HEK293 (cell line): ENCODE data around the gene GEN1.
A peak's percentile ranks its signal among the peaks of the same experiment; 100 is the strongest.

Source experiments
- CTCF ChIA-PET: fragments of 350-600 bp; formaldehyde crosslinking; extraction: SDS; loops from one replicate; lab custom pipeline; 2021; ENCODE audit warnings: antibody characterized with exemption; lab: Yijun Ruan, JAX
- POLR2A ChIA-PET: fragments of 300-600 bp; formaldehyde crosslinking; extraction: SDS; loops from one replicate; lab custom pipeline; 2020; ENCODE audit warnings: antibody characterized with exemption, inconsistent platforms; lab: Yijun Ruan, JAX
- H3K27ac ChIP-seq: fragments of 200-500 bp; sonication (Bioruptor generic); 2 replicates; pipeline ENCODE4 v1.5.1; 2014; ENCODE audit warnings: low read depth, low read length, control low read depth, inconsistent platforms; ENCODE audit errors: extremely low read depth
- H3K36me3 ChIP-seq, 2 experiments: fragments of 200-500 bp in 1 of 2; sonication (Bioruptor generic) in 1 of 2; 1 replicate in 1 of 2; 2 replicates in 1 of 2; pipeline ENCODE4 v1.5.1; 2014 to 2017; ENCODE audit warnings: inconsistent platforms in 2 of 2, low read length in 2 of 2; ENCODE audit not compliant: control insufficient read depth in 2 of 2, insufficient read depth in 1 of 2
- H3K4me1 ChIP-seq: fragments of 200-500 bp; sonication (Bioruptor generic); 2 replicates; pipeline ENCODE4 v1.5.1; 2014; ENCODE audit warnings: mild to moderate bottlenecking, low read length, inconsistent platforms; ENCODE audit not compliant: control insufficient read depth, insufficient read depth
- H3K4me3 ChIP-seq: 2 replicates; pipeline ENCODE4 v1.5.1; 2011; ENCODE audit warnings: low read depth, mild to moderate bottlenecking, control low read depth, low read length, moderate library complexity
- H3K9me3 ChIP-seq: fragments of 200-500 bp; sonication (Bioruptor generic); 2 replicates; pipeline ENCODE4 v1.5.1; 2014; ENCODE audit warnings: low read depth, low read length, inconsistent platforms; ENCODE audit not compliant: control insufficient read depth, insufficient read depth
- GLIS1 ChIP-seq: fragments of 450-650 bp; formaldehyde crosslinking; IDR thresholded peaks from 2 replicates; pipeline ENCODE4 v1.5.1; 2016; ENCODE audit warnings: missing biosample characterization, missing genetic modification characterization
- GLIS2 ChIP-seq: fragments of 450-650 bp; formaldehyde crosslinking; IDR thresholded peaks from 2 replicates; pipeline ENCODE4 v1.5.1; 2016; ENCODE audit warnings: missing biosample characterization, missing genetic modification characterization
- KLF1 ChIP-seq: fragments of 450-650 bp; formaldehyde crosslinking; IDR thresholded peaks from 2 replicates; pipeline ENCODE4 v1.5.1; 2016; ENCODE audit warnings: missing biosample characterization, missing genetic modification characterization
- KLF7 ChIP-seq: fragments of 450-650 bp; formaldehyde crosslinking; IDR thresholded peaks from 2 replicates; pipeline ENCODE4 v1.5.1; 2016; ENCODE audit warnings: missing biosample characterization, missing genetic modification characterization, borderline replicate concordance
- KLF9 ChIP-seq: fragments of 450-650 bp; formaldehyde crosslinking; IDR thresholded peaks from 2 replicates; pipeline ENCODE4 v1.5.1; 2016; ENCODE audit warnings: missing biosample characterization, missing genetic modification characterization, low read depth
- ZBTB20 ChIP-seq: fragments of 450-650 bp; formaldehyde crosslinking; IDR thresholded peaks from 2 replicates; pipeline ENCODE4 v1.5.1; 2016; ENCODE audit warnings: missing biosample characterization, missing genetic modification characterization
- ZFP37 ChIP-seq: fragments of 450-650 bp; formaldehyde crosslinking; IDR thresholded peaks from 2 replicates; pipeline ENCODE4 v1.5.1; 2016; ENCODE audit warnings: missing biosample characterization, missing genetic modification characterization
- ZIC2 ChIP-seq: fragments of 450-650 bp; formaldehyde crosslinking; IDR thresholded peaks from 2 replicates; pipeline ENCODE4 v1.5.1; 2016; ENCODE audit warnings: missing biosample characterization, missing genetic modification characterization
- ZNF10 ChIP-seq: fragments of 450-650 bp; formaldehyde crosslinking; IDR thresholded peaks from 2 replicates; pipeline ENCODE4 v1.5.1; 2017; ENCODE audit warnings: missing biosample characterization, missing genetic modification characterization
- ZNF266 ChIP-seq: fragments of 450-650 bp; formaldehyde crosslinking; IDR thresholded peaks from 2 replicates; pipeline ENCODE4 v1.5.1; 2016; ENCODE audit warnings: missing biosample characterization, missing genetic modification characterization, low read depth
- ZNF423 ChIP-seq: fragments of 450-650 bp; formaldehyde crosslinking; IDR thresholded peaks from 2 replicates; pipeline ENCODE4 v1.5.1; 2016; ENCODE audit warnings: missing biosample characterization, missing genetic modification characterization
- ZNF501 ChIP-seq: fragments of 450-650 bp; formaldehyde crosslinking; IDR thresholded peaks from 2 replicates; pipeline ENCODE4 v1.5.1; 2016; ENCODE audit warnings: missing biosample characterization, missing genetic modification characterization
- ZNF510 ChIP-seq: fragments of 450-650 bp; formaldehyde crosslinking; IDR thresholded peaks from 2 replicates; pipeline ENCODE4 v1.5.1; 2018; ENCODE audit warnings: mild to moderate bottlenecking, missing genetic modification characterization, missing biosample characterization; ENCODE audit not compliant: insufficient replicate concordance
- ZNF544 ChIP-seq: fragments of 450-650 bp; formaldehyde crosslinking; IDR thresholded peaks from 2 replicates; pipeline ENCODE4 v1.5.0; 2017; ENCODE audit warnings: missing biosample characterization, missing genetic modification characterization
- ZNF558 ChIP-seq: fragments of 450-650 bp; formaldehyde crosslinking; IDR thresholded peaks from 2 replicates; pipeline ENCODE4 v1.5.1; 2016; ENCODE audit warnings: missing biosample characterization, missing genetic modification characterization
- ZNF626 ChIP-seq: fragments of 450-650 bp; sonication (Bioruptor Pico); formaldehyde crosslinking; IDR thresholded peaks from 2 replicates; pipeline ENCODE4 v1.5.1; 2018; ENCODE audit warnings: missing biosample characterization, missing genetic modification characterization, inconsistent platforms
- ZNF654 ChIP-seq: fragments of 450-650 bp; formaldehyde crosslinking; IDR thresholded peaks from 2 replicates; pipeline ENCODE4 v1.5.1; 2016; ENCODE audit warnings: low read depth, missing biosample characterization, missing genetic modification characterization
- ZNF785 ChIP-seq: fragments of 450-650 bp; formaldehyde crosslinking; IDR thresholded peaks from 2 replicates; pipeline ENCODE4 v1.5.1; 2016; ENCODE audit warnings: missing biosample characterization, missing genetic modification characterization
- ZSCAN16 ChIP-seq: fragments of 450-650 bp; formaldehyde crosslinking; IDR thresholded peaks from 2 replicates; pipeline ENCODE4 v1.5.1; 2016; ENCODE audit warnings: missing biosample characterization, missing genetic modification characterization
- ZXDB ChIP-seq: fragments of 450-650 bp; formaldehyde crosslinking; IDR thresholded peaks from 2 replicates; pipeline ENCODE4 v1.5.1; 2016; ENCODE audit warnings: missing biosample characterization, missing genetic modification characterization
- TF ChIP-seq, protein P1 (sequence below): fragments of 450-650 bp; formaldehyde crosslinking; IDR thresholded peaks from 2 replicates; pipeline ENCODE4 v1.5.1; 2016; ENCODE audit warnings: missing biosample characterization, missing genetic modification characterization
- TF ChIP-seq, protein P2 (sequence below): fragments of 450-650 bp; formaldehyde crosslinking; IDR thresholded peaks from 2 replicates; pipeline ENCODE4 v1.5.1; 2017; ENCODE audit warnings: missing biosample characterization, mild to moderate bottlenecking, missing genetic modification characterization, moderate library complexity
- TF ChIP-seq, protein P3 (sequence below): fragments of 450-650 bp; formaldehyde crosslinking; optimal IDR thresholded peaks from 2 replicates; pipeline ENCODE3; 2016; ENCODE audit warnings: missing biosample characterization, mild to moderate bottlenecking, missing genetic modification characterization

GEN1 gene

GRCh38 chr2:17752892-17753802, 791 bp upstream of the GEN1 start (continued):
- TF ChIP-seq ZNF423 (tag by site-specific recombination): peak; percentile 56; the same call in 1 of the 2 replicates
- TF ChIP-seq ZNF558 (tag by site-specific recombination): no peak
- TF ChIP-seq ZNF544 (tag by site-specific recombination): no peak
- TF ChIP-seq ZNF785 (tag by site-specific recombination): no peak
- peak; percentile 78 for TF ChIP-seq GLIS1 (tag by site-specific recombination)
- TF ChIP-seq, protein P1, sequence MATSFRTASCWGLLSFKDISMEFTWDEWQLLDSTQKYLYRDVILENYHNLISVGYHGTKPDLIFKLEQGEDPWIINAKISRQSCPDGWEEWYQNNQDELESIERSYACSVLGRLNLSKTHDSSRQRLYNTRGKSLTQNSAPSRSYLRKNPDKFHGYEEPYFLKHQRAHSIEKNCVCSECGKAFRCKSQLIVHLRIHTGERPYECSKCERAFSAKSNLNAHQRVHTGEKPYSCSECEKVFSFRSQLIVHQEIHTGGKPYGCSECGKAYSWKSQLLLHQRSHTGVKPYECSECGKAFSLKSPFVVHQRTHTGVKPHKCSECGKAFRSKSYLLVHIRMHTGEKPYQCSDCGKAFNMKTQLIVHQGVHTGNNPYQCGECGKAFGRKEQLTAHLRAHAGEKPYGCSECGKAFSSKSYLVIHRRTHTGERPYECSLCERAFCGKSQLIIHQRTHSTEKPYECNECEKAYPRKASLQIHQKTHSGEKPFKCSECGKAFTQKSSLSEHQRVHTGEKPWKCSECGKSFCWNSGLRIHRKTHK (tag by site-specific recombination): no peak
- TF ChIP-seq ZIC2 (tag by site-specific recombination): peak; percentile 13; the same call in 1 of the 2 replicates
- no peak for TF ChIP-seq ZNF626 (tag by site-specific recombination)
- peak; percentile 13; the same call in 1 of the 2 replicates for TF ChIP-seq ZXDB (tag by site-specific recombination)
- TF ChIP-seq ZNF10 (tag by site-specific recombination): no peak
- TF ChIP-seq ZFP37 (tag by site-specific recombination): peak; percentile 59; the same call in 1 of the 2 replicates
- peak; percentile 91 for TF ChIP-seq ZBTB20
- TF ChIP-seq KLF7: no peak
- peak; percentile 87 for TF ChIP-seq GLIS2 (tag by site-specific recombination)
- TF ChIP-seq KLF9 (tag by site-specific recombination): peak; percentile 9; the same call in 1 of the 2 replicates
- TF ChIP-seq ZNF501 (tag by site-specific recombination): no peak
- TF ChIP-seq ZSCAN16 (tag by site-specific recombination): no peak

- Histone ChIP-seq H3K4me1 (peaks cover 16% of the 10 kb centered on the region; the same call in 1 of the 2 replicates), H3K4me3 (peak overlapping the region; percentile 68), H3K36me3 (peaks cover 0 to 2% of the 10 kb centered on the region in 2 experiments; a peak in 2 of 3 replicates), H3K27ac (peak overlapping the region; percentile 95), H3K9me3 (no peaks in the 10 kb centered on the region)
- POLR2A ChIA-PET: interaction anchor here (1.3 to 1.5 kb wide), 2 partner anchors 13 to 18 kb away, joined by 7 to 9 read pairs; no protein-coding TSS in a partner anchor
- TF ChIP-seq ZSCAN16 (tag by site-specific recombination) (no peak), KLF1 (tag by site-specific recombination) (no peak), ZNF654 (tag by site-specific recombination) (no peak), ZBTB20 (peak; percentile 12; the same call in 1 of the 2 replicates), ZNF510 (tag by site-specific recombination) (no peak), ZNF266 (tag by site-specific recombination) (no peak), KLF9 (tag by site-specific recombination) (no peak)
- TF ChIP-seq, protein P2, sequence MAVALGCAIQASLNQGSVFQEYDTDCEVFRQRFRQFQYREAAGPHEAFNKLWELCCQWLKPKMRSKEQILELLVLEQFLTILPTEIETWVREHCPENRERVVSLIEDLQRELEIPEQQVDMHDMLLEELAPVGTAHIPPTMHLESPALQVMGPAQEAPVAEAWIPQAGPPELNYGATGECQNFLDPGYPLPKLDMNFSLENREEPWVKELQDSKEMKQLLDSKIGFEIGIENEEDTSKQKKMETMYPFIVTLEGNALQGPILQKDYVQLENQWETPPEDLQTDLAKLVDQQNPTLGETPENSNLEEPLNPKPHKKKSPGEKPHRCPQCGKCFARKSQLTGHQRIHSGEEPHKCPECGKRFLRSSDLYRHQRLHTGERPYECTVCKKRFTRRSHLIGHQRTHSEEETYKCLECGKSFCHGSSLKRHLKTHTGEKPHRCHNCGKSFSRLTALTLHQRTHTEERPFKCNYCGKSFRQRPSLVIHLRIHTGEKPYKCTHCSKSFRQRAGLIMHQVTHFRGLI (tag by site-specific recombination): no peak
- TF ChIP-seq, protein P3, sequence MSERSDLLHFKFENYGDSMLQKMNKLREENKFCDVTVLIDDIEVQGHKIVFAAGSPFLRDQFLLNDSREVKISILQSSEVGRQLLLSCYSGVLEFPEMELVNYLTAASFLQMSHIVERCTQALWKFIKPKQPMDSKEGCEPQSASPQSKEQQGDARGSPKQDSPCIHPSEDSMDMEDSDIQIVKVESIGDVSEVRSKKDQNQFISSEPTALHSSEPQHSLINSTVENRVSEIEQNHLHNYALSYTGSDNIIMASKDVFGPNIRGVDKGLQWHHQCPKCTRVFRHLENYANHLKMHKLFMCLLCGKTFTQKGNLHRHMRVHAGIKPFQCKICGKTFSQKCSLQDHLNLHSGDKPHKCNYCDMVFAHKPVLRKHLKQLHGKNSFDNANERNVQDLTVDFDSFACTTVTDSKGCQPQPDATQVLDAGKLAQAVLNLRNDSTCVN (tag by site-specific recombination): no peak
- CTCF ChIA-PET: interaction anchor here (0.6 to 0.9 kb wide), 2 partner anchors 9 to 76 kb away, joined by 3 read pairs; no protein-coding TSS in a partner anchor
These were observed 961 bp downstream of the GEN1 start for GRCh38 chr2:17754773-17755425.
